ENCODE data around the gene POGZ. TPM values are rescaled to one million over a fixed set of nuclear protein-coding genes. Genes with fewer than 3 reads are reported as not detected.

Gene POGZ
- total RNA-seq, 1 experiment from 2014 or later: 128 TPM

- no peak overlapping the region for H3K4me3 Mint-ChIP-seq (ENCODE audit: low read depth, unreplicated experiment)
- peaks cover 17% of the 10 kb centered on the region for H3K27me3 Mint-ChIP-seq (ENCODE audit: unreplicated experiment)
- DNase-seq: no peak
- intact Hi-C loops (cut with micrococcal nuclease; ENCODE audit: unreplicated experiment): no loop called here
- TF ChIP-seq, protein P1, sequence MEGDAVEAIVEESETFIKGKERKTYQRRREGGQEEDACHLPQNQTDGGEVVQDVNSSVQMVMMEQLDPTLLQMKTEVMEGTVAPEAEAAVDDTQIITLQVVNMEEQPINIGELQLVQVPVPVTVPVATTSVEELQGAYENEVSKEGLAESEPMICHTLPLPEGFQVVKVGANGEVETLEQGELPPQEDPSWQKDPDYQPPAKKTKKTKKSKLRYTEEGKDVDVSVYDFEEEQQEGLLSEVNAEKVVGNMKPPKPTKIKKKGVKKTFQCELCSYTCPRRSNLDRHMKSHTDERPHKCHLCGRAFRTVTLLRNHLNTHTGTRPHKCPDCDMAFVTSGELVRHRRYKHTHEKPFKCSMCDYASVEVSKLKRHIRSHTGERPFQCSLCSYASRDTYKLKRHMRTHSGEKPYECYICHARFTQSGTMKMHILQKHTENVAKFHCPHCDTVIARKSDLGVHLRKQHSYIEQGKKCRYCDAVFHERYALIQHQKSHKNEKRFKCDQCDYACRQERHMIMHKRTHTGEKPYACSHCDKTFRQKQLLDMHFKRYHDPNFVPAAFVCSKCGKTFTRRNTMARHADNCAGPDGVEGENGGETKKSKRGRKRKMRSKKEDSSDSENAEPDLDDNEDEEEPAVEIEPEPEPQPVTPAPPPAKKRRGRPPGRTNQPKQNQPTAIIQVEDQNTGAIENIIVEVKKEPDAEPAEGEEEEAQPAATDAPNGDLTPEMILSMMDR (IDR thresholded peaks at IDR 0.05; ENCODE audit: unreplicated experiment): no peak
- BruUV-seq (replicated peaks): no TSS peak
- no peaks in the 10 kb centered on the region for H3K4me1 Mint-ChIP-seq (ENCODE audit: low read depth, unreplicated experiment)
- CTCF ChIA-PET: no interaction called here
- H3K9me3 Mint-ChIP-seq (ENCODE audit: low read depth, unreplicated experiment): peaks cover 13% of the 10 kb centered on the region
- H3K36me3 Mint-ChIP-seq (ENCODE audit: insufficient read depth, unreplicated experiment): peaks cover 4% of the 10 kb centered on the region
- H3K27ac Mint-ChIP-seq (ENCODE audit: unreplicated experiment): no peak overlapping the region
Measured at GRCh38 chr1:151362308-151363155, 96.8 kb downstream of the POGZ start.

- Mint-ChIP-seq H3K9me3 (ENCODE audit: low read depth, unreplicated experiment) (peaks cover 13% of the 10 kb centered on the region), H3K27ac (ENCODE audit: unreplicated experiment) (no peak overlapping the region), H3K36me3 (ENCODE audit: insufficient read depth, unreplicated experiment) (peaks cover 4% of the 10 kb centered on the region), H3K4me3 (ENCODE audit: low read depth, unreplicated experiment) (no peak overlapping the region), H3K27me3 (ENCODE audit: unreplicated experiment) (peaks cover 16% of the 10 kb centered on the region), H3K4me1 (ENCODE audit: low read depth, unreplicated experiment) (no peaks in the 10 kb centered on the region)
- intact Hi-C loops (cut with micrococcal nuclease; ENCODE audit: unreplicated experiment): no loop called here
- no peak for DNase-seq
- CTCF ChIA-PET: no interaction called here
- no TSS peak for BruUV-seq (replicated peaks)
- TF ChIP-seq, protein P1 (IDR thresholded peaks at IDR 0.05; ENCODE audit: unreplicated experiment): no peak
Measured at GRCh38 chr1:151361883-151362282, 97.4 kb downstream of the POGZ start.

GRCh38 chr1:151356696-151357095 is 102.6 kb downstream of the POGZ start:
- no peak for DNase-seq
- Mint-ChIP-seq H3K27me3 (ENCODE audit: unreplicated experiment) (no peaks in the 10 kb centered on the region), H3K27ac (ENCODE audit: unreplicated experiment) (no peak overlapping the region), H3K4me1 (ENCODE audit: low read depth, unreplicated experiment) (no peaks in the 10 kb centered on the region), H3K4me3 (ENCODE audit: low read depth, unreplicated experiment) (no peak overlapping the region), H3K9me3 (ENCODE audit: low read depth, unreplicated experiment) (peaks cover 10% of the 10 kb centered on the region), H3K36me3 (ENCODE audit: insufficient read depth, unreplicated experiment) (peaks cover 4% of the 10 kb centered on the region)
- CTCF ChIA-PET: interaction anchor here (1.1 to 1.5 kb wide), 2 partner anchors 29 to 46 kb away, joined by 3 read pairs; no protein-coding TSS in a partner anchor
- TF ChIP-seq, protein P1 (IDR thresholded peaks at IDR 0.05; ENCODE audit: unreplicated experiment): no peak
- intact Hi-C loops (cut with micrococcal nuclease; ENCODE audit: unreplicated experiment): no loop called here
- BruUV-seq (replicated peaks): no TSS peak

Other genes with a start within 250 kb of the POGZ start
- 302 and 325 TPM in 2 replicates for gene PSMD4, start 204.8 kb downstream of the POGZ start, total RNA-seq (2022)
- gene ZNF687, start 177.2 kb downstream of the POGZ start, total RNA-seq (2022): 42.9 and 43.4 TPM in 2 replicates
- 50.7 and 57.6 TPM in 2 replicates for gene PI4KB, start 132.1 kb downstream of the POGZ start, total RNA-seq (2022)
- 82.4 and 88.1 TPM in 2 replicates for gene RFX5, start 112.2 kb downstream of the POGZ start, total RNA-seq (2022)
- 7.8 and 9.8 TPM in 2 replicates for gene SELENBP1, start 86.8 kb downstream of the POGZ start, total RNA-seq (2022)
- gene PSMB4, start 59.9 kb downstream of the POGZ start, total RNA-seq (2022): 355 and 411 TPM in 2 replicates
- 113 and 131 TPM in 2 replicates for gene CGN, start 51.9 kb upstream of the POGZ start, total RNA-seq (2022)
- gene TUFT1, start 80.8 kb upstream of the POGZ start, total RNA-seq (2022): 31.4 and 34.3 TPM in 2 replicates
- 52.4 and 57.1 TPM in 2 replicates for gene SNX27, start 152.6 kb upstream of the POGZ start, total RNA-seq (2022)

Data from Calu3 (cell line).